Fibroblast of mammary gland (primary cell): ENCODE measurements around the gene COQ9.
"Not testable (repeated sequence)": the region's sequence is repeated elsewhere in the genome, so short reads cannot be mapped to it uniquely, and the experiment has no call there.

Experiments
- DNase-seq: peaks from one replicate; pipeline ENCODE4 v3.0.0-alpha.2; 2010; ENCODE audit warnings: low read depth
- H3K4me3 ChIP-seq: 2 replicates; pipeline ENCODE4 v1.5.1; 2011; ENCODE audit warnings: low read depth, mild to moderate bottlenecking, low read length, moderate library complexity; ENCODE audit not compliant: control insufficient read depth
- CTCF ChIP-seq: conservative IDR thresholded peaks from 2 replicates; pipeline ENCODE4 v1.5.1; 2011; ENCODE audit warnings: low read depth, low read length, inconsistent platforms; ENCODE audit not compliant: control insufficient read depth, insufficient read depth

COQ9 gene

GRCh38 chr16:57485916-57486857, 38.9 kb downstream of the COQ9 start, which contains the start of gene DOK4:
TSS of gene DOK4 (minus strand) at chr16:57486493. CDS start at chr16:57479507, 6,986 bp downstream.
- peak; percentile 56 for DNase-seq
- H3K4me3 ChIP-seq: peak within 1 kb of the TSS; percentile 57
- TF ChIP-seq CTCF: no peak

- no peak for TF ChIP-seq CTCF
- H3K4me3 ChIP-seq: peak overlapping the region; percentile 38
- no peak for DNase-seq
Measured at GRCh38 chr16:57486858-57487834, 39.9 kb downstream of the COQ9 start.

GRCh38 chr16:57489229-57489628, 42.0 kb downstream of the COQ9 start:
- no peak overlapping the region for H3K4me3 ChIP-seq
- TF ChIP-seq CTCF: no peak
- DNase-seq: no peak

- H3K4me3 ChIP-seq: no peak overlapping the region
- DNase-seq: no peak
- no peak for TF ChIP-seq CTCF
Measured at GRCh38 chr16:57493767-57494166, 46.5 kb downstream of the COQ9 start.

- no peak for DNase-seq
- H3K4me3 ChIP-seq: no peak overlapping the region
- no peak for TF ChIP-seq CTCF
Measured at GRCh38 chr16:57497121-57497520, 49.8 kb downstream of the COQ9 start.

GRCh38 chr16:57498031-57498430, 50.8 kb downstream of the COQ9 start:
- DNase-seq: no peak
- TF ChIP-seq CTCF: no peak

GRCh38 chr16:57499941-57500340, 52.7 kb downstream of the COQ9 start:
- DNase-seq, H3K4me3 ChIP-seq: not testable (repeated sequence)

More at GRCh38 chr16:57498031-57498430, 50.8 kb downstream of the COQ9 start:
- no peak overlapping the region for H3K4me3 ChIP-seq
